Measurements from ENCODE around the gene TBXT.
"Not testable (repeated sequence)": the region's sequence is repeated elsewhere in the genome, so short reads cannot be mapped to it uniquely, and the experiment has no call there.

TBXT gene, protein sequence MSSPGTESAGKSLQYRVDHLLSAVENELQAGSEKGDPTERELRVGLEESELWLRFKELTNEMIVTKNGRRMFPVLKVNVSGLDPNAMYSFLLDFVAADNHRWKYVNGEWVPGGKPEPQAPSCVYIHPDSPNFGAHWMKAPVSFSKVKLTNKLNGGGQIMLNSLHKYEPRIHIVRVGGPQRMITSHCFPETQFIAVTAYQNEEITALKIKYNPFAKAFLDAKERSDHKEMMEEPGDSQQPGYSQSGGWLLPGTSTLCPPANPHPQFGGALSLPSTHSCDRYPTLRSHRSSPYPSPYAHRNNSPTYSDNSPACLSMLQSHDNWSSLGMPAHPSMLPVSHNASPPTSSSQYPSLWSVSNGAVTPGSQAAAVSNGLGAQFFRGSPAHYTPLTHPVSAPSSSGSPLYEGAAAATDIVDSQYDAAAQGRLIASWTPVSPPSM

DNA sequence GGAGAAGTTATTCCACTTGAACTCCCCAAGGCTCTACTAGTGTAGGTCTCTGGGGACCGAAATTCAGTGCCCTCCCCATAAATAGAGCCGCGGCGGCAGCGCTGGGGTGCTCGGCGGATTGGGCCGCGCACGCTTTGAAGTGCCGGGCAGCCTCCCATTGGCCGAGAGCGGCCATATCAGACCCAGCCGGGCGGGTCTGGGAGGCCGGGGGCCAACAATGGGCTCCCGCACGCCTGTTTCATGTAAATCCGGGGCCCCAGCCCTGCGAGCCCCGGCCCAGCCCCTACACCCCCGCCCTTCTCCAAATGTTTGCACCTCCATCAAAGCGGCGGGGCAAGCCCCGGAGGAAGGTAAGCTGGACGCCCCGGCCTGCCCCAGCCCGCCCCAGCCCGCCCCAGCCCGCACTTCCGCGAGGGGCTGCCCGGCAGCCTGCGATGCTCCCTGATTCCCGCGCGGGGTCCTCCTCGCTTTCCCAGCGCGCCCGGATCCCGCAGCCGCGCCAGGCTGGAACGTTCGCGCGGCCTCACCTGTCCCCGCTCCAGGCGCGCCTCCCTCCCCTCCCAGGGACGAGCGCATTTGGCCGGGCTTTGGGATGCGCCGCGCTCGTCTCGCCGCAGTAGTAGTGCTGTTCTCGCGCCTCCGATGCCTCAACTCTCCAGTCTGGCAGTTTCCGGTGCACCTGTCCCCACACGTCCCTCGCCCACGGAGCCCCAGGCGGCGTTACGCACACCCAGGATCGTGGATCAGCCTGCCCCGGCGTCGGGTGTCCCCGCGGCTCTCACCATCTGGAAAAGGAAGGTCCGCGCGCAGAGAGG is at the start of gene TBXT:
Gene TBXT (minus strand): TSS at position 51 of the 815 bp plus-strand sequence. CDS start 260 bp downstream, outside the sequence.
- no peak for DNase-seq

DNA sequence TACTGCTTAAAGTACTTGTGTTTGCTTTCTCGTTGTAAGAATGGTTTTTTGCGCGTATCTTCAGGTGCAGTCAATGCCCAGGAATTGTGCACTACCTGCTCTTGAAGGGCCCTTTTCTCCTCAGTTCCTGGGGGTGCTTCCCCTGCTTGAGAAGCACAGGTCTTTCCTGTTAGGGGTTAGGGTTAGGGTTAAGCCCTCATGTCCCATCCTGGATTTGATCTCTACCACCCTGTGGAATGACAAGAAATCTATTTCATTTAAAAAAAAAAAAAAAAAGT is 39.6 kb upstream of the TBXT start:
- no peak for DNase-seq

DNA sequence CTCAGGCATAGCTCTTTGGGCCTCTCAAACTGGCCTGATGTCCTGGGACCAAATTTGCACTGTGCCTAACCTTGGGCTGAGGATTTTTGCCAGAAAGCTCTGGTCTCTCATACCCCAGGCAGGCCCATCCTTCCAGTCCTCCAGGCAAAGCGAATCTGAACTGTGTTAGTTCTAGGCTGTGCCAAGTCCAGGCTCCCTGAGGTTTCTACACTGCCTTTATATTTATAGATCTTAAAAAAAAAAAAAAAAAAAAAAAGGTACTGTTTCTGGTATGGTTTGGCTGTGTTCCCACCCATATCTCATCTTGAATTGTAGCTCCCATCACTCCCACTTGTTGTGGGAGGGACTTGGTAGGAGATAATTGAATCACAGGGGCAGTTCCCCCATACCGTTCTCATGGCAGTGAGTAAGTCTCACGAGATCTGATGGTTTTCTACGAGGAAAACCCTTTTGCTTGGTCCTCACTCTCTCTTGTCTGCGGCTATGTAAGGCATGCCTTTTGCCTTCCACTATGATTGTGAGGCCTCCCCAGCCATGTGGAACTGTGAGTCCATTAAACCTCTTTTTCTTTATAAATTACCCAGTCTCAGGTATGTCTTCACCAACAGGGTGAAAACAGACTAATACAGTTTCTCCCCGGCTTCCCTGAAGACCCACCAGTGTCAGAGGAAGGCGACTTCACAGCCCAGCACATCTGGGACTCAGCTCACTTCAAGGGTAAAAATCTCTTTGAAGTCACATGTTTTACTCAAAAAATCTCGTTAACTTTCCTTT is 39.0 kb upstream of the TBXT start:
- DNase-seq = no peak

DNA sequence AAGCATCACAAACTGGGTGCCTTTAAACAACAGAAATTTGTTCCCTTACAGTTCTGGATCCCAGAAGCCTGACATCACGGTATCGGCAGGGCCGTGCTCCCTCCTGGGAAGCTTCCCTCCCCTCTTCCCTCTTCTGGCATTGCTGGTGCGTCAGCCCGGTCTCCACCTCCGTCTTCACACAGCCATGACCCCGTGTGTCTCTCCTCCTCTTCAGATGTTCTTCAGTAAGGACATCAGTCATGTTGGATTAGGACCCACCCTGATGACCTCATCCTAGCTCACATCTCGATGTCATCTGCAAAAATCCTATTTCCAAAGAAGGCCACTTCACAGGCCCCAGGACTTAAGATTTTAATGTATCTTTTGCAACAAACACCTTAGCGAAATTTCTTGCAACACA is 38.4 kb upstream of the TBXT start:
- no peak for DNase-seq

DNA sequence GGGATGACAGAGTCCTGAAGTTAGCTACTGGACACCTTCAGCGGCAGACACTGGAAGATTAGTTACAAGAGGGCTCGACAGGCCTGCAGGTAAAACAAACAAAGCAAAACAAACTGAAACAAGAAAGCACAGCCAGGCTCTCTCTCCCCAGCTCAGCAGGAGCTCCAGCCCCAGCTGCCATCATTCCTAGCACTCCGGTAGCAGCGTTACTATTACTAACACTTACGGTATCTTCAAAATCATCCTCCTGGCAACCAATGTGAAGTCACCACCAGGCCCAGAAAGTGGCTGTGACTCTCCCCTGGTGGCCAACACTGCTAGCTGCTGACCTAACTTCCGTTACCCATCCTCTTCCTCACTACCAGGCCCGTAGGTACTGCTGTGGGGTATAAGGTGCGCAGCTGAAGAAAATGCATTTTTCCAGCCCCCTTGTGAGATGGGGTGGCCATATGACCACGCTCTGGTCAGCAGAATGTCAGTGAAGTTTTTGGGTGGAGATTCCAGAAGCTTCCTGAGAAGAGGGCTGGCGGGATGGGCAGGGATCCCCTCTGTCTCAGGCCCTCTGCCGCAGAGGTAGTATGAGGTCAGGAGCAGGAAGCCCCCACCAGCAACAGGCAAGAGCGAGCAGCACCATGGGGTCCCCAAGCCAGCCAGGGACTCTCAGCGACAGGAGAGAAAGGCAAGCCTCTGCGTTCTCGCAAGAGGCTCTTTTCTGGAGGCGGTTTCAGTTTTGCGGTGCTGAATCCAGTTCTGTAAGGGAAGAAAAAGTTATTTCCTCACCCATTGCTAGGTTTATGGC is 37.4 kb upstream of the TBXT start:
- no peak for DNase-seq

DNA sequence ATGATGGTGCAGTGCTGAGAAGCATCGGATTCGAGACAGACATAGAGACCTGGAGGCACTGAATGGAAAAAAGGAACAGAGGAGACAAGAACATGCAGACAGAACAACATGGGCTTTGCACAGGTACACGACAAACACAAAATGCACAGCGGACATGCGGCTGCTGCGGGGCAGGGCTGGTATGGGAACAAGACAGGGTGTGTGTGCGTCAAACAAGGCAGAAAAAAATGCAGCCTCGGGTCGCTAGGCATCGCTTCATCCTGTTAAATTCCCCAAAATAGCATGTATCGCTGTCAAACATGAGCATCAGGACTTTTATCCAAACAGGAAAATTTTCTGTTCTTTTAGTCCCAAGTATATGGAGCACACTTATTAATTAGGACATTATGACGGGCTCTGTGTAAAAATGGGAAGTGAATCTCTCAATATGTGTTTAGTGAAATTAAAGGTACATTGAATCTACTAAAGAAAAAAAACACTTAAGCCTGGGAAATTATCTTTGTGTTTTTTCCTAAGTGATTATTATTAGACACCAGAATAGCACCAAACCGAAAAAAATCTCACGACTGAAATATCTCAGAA is 36.1 kb upstream of the TBXT start:
- DNase-seq = no peak

DNA sequence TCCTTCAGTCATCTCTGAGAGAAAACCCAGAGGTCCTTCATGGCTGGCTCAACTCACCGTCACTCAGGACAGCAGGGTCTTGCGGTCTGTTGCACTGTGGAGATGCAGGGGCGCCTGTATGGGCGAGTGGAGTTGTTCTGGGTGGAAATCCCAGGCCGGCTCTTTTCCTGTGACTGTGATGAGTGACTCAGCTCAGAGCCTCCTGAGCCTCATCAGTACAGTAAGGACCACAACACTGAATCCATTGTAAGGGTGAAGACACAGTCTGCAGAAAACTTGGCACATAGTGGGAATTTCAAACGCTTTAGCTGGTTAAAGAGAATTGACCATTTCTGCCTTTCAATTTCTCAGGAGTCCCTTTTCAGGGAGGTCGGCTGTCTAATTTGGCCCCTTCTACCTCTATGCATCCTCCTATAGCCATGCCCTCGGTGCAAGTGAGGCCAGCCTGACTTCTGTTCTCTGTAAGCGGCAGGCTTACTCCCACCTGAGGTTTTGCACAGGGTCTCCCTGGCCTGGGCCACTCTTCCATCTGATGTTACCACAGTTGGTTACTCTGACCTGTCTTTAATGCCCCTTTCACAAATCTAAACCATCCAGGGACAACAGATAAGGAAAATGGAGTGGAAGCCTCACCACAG is 35.5 kb upstream of the TBXT start:
- no peak for DNase-seq

DNA sequence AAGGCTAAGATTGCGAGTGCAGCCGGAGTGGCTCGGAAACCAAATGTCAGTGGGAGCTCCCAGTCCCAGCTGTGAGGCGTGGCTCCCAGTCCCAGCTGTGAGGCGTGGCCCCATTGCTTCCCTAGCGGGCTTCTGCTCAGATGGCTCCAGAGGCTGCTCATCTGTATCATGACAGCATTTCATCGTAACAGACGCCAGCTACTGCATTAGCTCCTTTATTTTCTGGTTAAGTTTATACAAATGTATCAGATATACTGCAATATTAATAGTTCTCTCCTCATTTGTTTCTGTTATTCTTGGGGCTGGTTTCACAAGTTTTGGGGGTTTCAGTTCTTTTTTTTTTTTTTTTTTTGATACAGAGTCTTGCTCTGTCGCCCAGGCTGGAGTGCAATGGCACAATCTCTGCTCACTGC is 34.7 kb upstream of the TBXT start:
- DNase-seq = no peak

DNA sequence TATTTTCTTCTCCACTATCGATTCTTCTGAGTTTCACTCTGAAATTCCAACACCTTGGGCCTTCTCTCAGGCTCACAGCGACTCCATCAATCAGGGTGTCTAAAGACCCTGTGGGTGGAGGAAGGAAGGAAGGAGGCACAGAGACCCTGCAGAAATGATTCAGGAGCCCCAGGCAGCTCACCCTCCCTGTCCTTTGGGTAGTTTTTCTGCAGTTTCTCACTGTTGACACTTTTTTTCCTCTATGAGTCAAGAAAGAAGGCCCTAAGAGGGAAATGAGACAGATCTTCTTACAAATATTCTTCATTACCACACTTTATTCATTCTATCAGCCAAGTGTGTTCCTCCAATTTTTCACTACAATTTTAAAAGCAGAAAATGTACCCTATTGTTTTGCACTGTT is 34.2 kb upstream of the TBXT start:
- no peak for DNase-seq

DNA sequence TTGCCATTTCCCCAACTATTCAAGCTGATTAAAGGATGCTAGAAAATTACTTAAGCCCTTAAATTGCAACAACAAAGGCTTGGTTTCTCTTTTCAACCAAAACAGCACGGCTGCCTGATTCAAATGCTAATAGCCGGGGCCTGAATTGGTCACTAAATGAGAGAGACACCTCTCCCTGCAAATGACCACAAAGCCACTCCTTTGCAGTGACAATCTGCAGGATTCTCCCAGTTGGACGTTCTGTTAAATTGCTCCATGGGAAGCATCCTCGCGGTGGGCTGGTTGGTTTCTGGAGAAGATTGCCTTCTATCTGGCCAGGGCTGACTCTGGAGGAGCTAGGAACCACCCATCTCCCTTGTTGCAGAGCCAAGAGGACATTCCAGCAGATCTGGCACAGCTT is 29.7 kb upstream of the TBXT start:
- DNase-seq = no peak

DNA sequence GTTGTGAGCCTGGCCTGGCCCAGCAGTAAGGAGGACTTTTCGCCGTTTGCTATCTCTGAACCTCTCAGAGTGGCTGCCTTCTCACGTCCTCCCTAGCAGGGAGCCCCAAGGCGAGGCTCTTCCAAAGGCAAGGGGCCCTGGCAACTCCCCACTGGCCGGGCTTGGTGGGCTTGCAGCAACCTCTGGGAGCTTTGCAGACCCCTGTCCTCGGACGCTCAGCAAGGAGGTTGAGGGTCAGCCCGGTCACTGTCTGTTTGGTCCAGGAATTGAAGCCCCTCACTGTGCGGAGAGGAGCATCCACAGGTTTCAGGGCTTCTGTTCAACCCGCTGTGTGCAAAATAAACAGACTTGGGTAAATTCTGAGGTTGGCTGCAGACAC is 28.2 kb upstream of the TBXT start:
- no peak for DNase-seq

DNA sequence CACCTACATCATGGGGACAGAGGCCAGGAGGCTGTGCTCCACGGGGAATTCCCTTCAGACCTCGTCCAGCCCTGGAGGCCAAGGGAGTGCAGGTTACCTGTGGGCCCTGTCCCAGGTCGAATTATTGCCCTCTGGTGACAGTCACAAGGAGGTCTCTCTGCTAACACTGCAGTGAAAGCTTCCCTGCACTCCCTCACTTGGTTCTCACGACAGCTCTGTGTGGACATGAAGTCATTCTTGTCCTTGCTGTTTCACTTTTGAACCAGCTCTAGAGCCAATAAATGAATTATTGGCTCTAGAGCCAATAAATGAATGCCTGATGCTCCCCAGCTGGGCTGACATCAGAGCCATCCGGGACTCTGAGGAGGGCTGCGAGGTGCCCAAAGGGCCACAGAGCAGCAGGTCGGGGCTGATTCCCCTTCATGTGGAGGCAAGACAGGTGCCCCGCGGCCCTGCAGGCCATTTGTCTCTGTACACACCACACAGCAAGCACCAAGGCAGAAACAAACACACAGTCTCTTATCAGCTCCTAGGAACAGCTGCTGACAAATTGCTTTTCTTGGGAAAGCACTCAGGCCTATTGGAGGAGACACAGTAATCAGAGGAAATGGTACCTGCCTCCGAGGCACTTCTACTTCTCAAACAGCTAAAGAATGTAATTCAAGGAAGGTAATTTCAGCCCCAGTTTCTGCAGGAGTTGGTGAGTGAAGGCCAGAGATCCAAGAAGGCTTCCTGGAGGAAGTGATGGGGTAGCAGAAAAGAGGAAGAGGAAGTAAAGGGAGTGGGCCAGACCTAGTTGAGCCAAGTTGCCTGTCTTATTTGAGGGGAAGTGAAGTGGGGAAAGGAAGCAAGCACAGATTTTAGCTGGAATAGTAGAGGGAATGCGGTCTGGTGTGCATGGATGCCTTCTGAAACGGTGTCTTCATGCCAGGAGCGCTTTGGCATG is 27.5 kb upstream of the TBXT start:
- DNase-seq = no peak

DNA sequence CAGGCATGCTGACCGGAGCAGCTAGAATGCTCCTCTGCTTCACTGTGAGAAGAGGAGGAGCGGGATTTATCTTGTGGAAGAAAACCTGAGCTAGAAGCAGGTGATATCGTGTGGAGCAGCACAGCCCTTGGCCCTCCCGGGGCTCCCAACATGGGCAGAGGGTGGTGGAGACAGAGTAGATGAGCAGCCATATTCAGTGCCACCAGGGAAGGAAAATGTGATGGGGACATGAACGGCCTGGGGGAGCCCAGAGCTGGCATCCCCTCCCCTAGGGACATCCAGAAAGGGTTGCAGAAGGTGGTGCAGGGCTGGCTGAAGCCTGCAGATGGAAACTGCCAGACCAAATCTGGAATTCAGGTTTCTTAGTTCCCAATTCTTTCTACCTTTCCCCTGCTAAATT is 24.9 kb upstream of the TBXT start:
- no peak for DNase-seq

DNA sequence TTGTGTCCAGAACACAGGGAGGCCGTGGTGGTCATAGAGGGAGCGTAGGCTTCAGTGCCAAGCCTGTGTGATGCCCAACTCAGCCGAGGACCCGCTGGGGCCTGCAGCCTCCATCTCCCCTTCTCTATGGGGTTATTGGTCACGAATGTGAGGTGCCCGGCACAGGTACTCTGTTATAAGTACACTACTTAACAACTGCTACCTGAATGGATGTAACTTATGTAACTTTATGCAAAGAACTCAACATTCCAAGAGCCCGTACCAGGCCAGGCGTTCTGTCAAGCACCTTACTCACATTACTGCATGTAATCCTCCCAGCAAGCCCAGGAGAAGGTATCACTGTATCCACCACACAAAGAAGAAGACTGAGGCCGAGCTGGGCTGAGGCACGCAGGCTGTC is 24.5 kb upstream of the TBXT start:
- DNase-seq = no peak

DNA sequence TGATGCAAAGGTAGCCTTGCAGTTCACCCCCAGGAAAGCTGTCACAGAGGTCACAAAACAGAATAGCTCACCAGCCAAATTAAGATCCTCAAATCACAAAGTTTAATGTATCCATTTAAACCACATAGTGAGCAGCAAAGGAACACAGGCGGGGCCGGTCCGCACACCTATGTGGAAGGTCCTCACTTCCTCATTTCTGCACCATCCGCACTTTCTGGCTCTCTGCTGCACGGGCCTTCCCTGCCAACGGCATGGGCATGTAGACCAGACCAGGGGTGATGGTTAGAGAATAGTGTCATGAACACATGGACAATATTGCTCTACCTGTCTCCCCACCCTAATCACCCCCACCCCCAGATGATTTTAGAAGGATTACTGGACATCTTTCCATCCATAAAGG is 12.1 kb upstream of the TBXT start:
- no peak for DNase-seq

DNA sequence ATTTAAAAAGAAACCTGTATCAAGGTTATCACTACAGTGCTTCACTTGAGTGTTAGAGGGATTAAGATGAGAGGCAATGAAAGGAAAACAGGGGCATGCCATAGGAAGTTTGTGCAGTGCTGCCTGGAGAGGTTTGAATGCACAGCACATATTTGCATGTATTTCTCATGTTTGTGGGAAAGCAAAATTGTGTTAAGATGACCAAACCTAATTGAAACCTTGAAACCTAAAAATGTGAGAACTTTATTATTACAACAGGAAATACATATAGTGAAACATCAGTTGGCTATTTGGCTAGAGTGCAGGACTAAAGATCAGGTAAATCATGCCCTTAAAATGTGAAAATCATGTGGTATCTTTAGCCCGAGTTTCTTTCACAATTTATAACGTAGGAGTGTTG is 8.5 kb upstream of the TBXT start:
- no peak for DNase-seq

DNA sequence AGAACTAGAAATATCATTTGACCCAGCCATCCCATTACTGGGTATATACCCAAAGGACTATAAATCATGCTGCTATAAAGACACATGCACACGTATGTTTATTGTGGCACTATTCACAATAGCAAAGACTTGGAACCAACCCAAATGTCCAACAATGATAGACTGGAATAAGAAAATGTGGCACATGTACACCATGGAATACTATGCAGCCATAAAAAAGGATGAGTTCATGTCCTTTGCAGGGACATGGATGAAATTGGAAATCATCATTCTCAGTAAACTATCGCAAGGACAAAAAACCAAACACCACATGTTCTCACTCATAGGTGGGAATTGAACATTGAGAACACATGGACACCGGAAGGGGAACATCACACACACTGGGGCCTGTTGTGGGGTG is 7.4 kb upstream of the TBXT start:
- DNase-seq = not testable (repeated sequence)

DNA sequence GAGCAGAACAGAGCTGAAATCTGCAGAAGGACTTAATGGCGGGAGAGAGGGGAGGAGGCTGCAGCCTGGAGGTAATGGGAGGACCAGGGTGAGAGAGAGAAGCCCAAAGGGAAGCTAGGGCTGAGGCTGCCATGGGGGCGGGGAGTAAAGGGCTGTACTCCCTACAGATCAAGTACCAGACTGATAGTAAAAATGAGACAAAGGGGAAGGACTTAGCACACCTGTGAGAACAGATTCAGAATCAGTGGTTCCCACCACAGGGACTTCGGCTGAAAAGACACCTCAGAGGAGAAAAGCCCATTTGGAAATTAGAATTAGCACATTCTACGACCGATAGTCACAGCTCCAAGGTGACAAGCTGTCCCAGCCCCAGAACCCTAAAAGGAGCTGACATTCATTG is 6.4 kb upstream of the TBXT start:
- no peak for DNase-seq

DNA sequence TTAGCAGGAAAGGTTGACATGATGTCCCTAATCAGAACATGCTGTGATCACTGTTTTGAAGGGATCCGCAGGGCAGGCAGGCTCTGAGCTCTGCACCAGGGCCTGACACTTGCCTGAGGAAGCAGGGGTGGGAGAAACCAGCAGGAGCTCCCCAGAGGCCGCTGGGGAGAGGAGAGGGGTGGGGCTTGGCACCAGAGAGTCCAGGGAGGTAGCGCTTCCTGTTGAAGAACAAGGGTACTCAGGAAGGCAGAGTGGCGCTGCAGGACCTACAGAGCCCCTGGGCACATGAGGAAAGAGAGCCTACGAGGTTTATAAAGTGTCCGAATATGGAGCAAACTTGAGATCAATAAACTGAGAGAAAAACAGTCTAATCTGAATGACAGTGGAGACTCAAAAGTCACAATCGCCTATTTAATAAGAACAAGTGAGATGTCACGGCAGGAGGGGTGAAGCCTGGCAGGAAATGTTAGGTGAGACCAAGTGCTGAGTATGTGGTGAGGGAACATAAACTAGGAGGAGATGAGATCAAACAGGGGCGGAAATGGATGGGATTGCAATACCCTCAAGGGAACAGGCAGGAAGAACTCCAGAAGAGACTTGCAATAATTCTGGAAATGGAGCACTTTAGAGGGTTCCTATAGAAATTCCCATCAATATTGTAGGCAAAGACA is 5.8 kb upstream of the TBXT start:
- DNase-seq = no peak

DNA sequence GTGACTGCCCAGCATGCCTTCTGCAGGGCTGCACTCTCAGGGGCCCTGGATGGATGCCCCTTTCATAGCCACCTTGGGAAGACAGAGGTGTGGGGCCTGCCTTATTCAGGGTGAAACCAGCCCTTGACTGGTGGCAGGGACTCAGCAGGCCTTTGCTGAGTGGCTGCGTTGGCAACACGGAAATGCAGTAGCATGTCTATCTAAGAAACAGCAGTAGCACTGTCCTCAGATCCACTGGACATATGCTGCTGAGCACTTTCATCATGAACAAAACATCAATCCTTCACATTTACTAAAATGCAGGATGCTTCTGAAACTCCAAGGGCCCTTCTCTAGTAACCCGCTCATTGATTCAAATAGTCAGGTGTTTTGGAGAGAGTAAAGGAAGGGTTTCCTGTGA is 4.9 kb upstream of the TBXT start:
- DNase-seq = no peak
